CD4-positive, CD25-positive, alpha-beta regulatory T cell (primary cell): ENCODE measurements around the gene FARP1. TPM values are rescaled to one million over a fixed set of nuclear protein-coding genes. Genes with fewer than 3 reads are reported as not detected.
"Not testable (repeated sequence)": the region's sequence is repeated elsewhere in the genome, so short reads cannot be mapped to it uniquely, and the experiment has no call there.

Experiments used
- ATAC-seq, 2 donors: fragments of 150-1000 bp; cut with Tn5 transposase; one replicate each; pipeline ENCODE4 v1.10.0; 2021; ENCODE audit warnings: low read depth in 2 of 2, moderate number of reproducible peaks in 2 of 2, moderate library complexity in 1 of 2
- DNase-seq, 3 donors: peaks; one replicate each; pipeline versions ENCODE4 v3.0.0 to v3.0.0-alpha.2; 2012 to 2022; ENCODE audit warnings: mixed read lengths in 1 of 3
- H3K27ac ChIP-seq: one replicate; pipeline ENCODE4 v1.7.0; 2013; ENCODE audit warnings: mild to moderate bottlenecking, low read length; ENCODE audit not compliant: insufficient read depth, poor library complexity, severe bottlenecking
- H3K27me3 ChIP-seq: one replicate; pipeline ENCODE4 v1.7.0; 2013; ENCODE audit warnings: low read length; ENCODE audit not compliant: control insufficient read depth, insufficient read depth
- H3K36me3 ChIP-seq: one replicate; pipeline ENCODE4 v1.7.0; 2013; ENCODE audit warnings: mild to moderate bottlenecking, low read length, moderate library complexity; ENCODE audit not compliant: control insufficient read depth, insufficient read depth
- H3K4me1 ChIP-seq: 2 replicates; pipeline ENCODE4 v1.7.0; 2013; ENCODE audit warnings: mild to moderate bottlenecking, low read length; ENCODE audit not compliant: insufficient read depth, control insufficient read depth, poor library complexity, severe bottlenecking
- H3K4me3 ChIP-seq: one replicate; pipeline ENCODE4 v1.7.0; 2013; ENCODE audit warnings: low read depth, mild to moderate bottlenecking, low read length, moderate library complexity
- H3K9me3 ChIP-seq, 2 experiments: 1 replicate in 1 of 2; 2 replicates in 1 of 2; pipeline ENCODE4 v1.7.0; 2013; ENCODE audit warnings: low read length in 2 of 2, mild to moderate bottlenecking in 1 of 2, moderate library complexity in 1 of 2; ENCODE audit not compliant: control insufficient read depth in 2 of 2
- H3K27ac Mint-ChIP-seq, 3 donors: one replicate each; pipeline ENCODE4 v1.8.0; 2020 to 2022; ENCODE audit warnings: mild to moderate bottlenecking in 3 of 3, mixed read lengths in 3 of 3, moderate library complexity in 2 of 3
- H3K27me3 Mint-ChIP-seq: one replicate; pipeline ENCODE4 v1.8.0; 2022; ENCODE audit warnings: mild to moderate bottlenecking, mixed read lengths
- H3K36me3 Mint-ChIP-seq: one replicate; pipeline ENCODE4 v1.8.0; 2020; ENCODE audit warnings: mixed read lengths
- H3K4me1 Mint-ChIP-seq, 4 donors: one replicate each; pipeline ENCODE4 v1.8.0; 2020 to 2022; ENCODE audit warnings: mixed read lengths in 4 of 4, mild to moderate bottlenecking in 1 of 4
- H3K4me3 Mint-ChIP-seq, 4 donors: one replicate each; pipeline ENCODE4 v1.8.0; 2020 to 2022; ENCODE audit warnings: mild to moderate bottlenecking in 4 of 4, mixed read lengths in 4 of 4, moderate library complexity in 3 of 4
- H3K9me3 Mint-ChIP-seq, 7 donors: one replicate each; pipeline ENCODE4 v1.8.0; 2020 to 2022; ENCODE audit warnings: mixed read lengths in 7 of 7, mild to moderate bottlenecking in 3 of 7, moderate library complexity in 2 of 7
- polyA plus RNA-seq, 4 donors: library from polyadenylated mRNA; unstranded; fragments of 300-500 nt; fragmentation: Illumina TruSeq; gene quantifications; one replicate each; pipeline ENCODE4 v1.2.3, GENCODE V29; 2021
- total RNA-seq: library from RNA; stranded (reverse); gene quantifications from one replicate; pipeline ENCODE4 v1.2.3, GENCODE V29; 2022

The FARP1 gene
- total and polyA plus RNA-seq, 5 donors from 2014 or later, result 0.25 to 0.79 (median 0.46) TPM

- Mint-ChIP-seq H3K9me3 (no peaks in the 10 kb centered on the region), H3K4me3 (no peak overlapping the region), H3K4me1 (no peaks in the 10 kb centered on the region), H3K36me3 (no peaks in the 10 kb centered on the region), H3K27ac (no peak overlapping the region), H3K27me3 (peaks cover 15% of the 10 kb centered on the region)
- no peak overlapping the region for H3K4me3 ChIP-seq
- no peaks in the 10 kb centered on the region for H3K27me3 ChIP-seq
- no peaks in the 10 kb centered on the region for H3K36me3 ChIP-seq
- DNase-seq (no peak), ATAC-seq (no peak)
- H3K27ac ChIP-seq, result no peak overlapping the region
- H3K4me1 ChIP-seq, result no peaks in the 10 kb centered on the region
- no peaks in the 10 kb centered on the region for H3K9me3 ChIP-seq
These were observed 221.8 kb downstream of the FARP1 start for GRCh38 chr13:98364647-98365046.

GRCh38 chr13:98365302-98365701 lies 222.4 kb downstream of the FARP1 start:
- Histone ChIP-seq H3K36me3 (no peaks in the 10 kb centered on the region), H3K4me1 (no peaks in the 10 kb centered on the region), H3K4me3 (no peak overlapping the region), H3K27me3 (no peaks in the 10 kb centered on the region), H3K27ac (no peak overlapping the region), H3K9me3 (no peaks in the 10 kb centered on the region)
- DNase-seq (no peak), ATAC-seq (no peak)
- Mint-ChIP-seq H3K9me3 (no peaks in the 10 kb centered on the region), H3K36me3 (no peaks in the 10 kb centered on the region), H3K27ac (no peak overlapping the region), H3K4me1 (no peaks in the 10 kb centered on the region), H3K27me3 (peaks cover 15% of the 10 kb centered on the region), H3K4me3 (no peak overlapping the region)

GRCh38 chr13:98366010-98366409 lies 223.1 kb downstream of the FARP1 start:
- DNase-seq (no peak), ATAC-seq (no peak)
- no peaks in the 10 kb centered on the region for H3K4me1 ChIP-seq
- H3K27ac ChIP-seq, result no peak overlapping the region
- H3K27me3 Mint-ChIP-seq, result peaks cover 15% of the 10 kb centered on the region
- no peaks in the 10 kb centered on the region for H3K9me3 Mint-ChIP-seq
- no peaks in the 10 kb centered on the region for H3K4me1 Mint-ChIP-seq
- no peaks in the 10 kb centered on the region for H3K36me3 ChIP-seq
- H3K4me3 ChIP-seq, result no peak overlapping the region
- H3K4me3 Mint-ChIP-seq, result no peak overlapping the region
- H3K27me3 ChIP-seq, result no peaks in the 10 kb centered on the region
- no peaks in the 10 kb centered on the region for H3K9me3 ChIP-seq
- no peak overlapping the region for H3K27ac Mint-ChIP-seq
- H3K36me3 Mint-ChIP-seq, result no peaks in the 10 kb centered on the region

GRCh38 chr13:98366443-98366842 lies 223.5 kb downstream of the FARP1 start:
- no peaks in the 10 kb centered on the region for H3K4me1 Mint-ChIP-seq

GRCh38 chr13:98366959-98367358 lies 224.1 kb downstream of the FARP1 start:
- H3K4me1 Mint-ChIP-seq, result no peaks in the 10 kb centered on the region

More at GRCh38 chr13:98366443-98366842, 223.5 kb downstream of the FARP1 start:
- no peak overlapping the region for H3K27ac ChIP-seq
- H3K4me3 ChIP-seq, result no peak overlapping the region
- no peaks in the 10 kb centered on the region for H3K36me3 Mint-ChIP-seq
- ATAC-seq, result no peak
- no peak overlapping the region for H3K27ac Mint-ChIP-seq
- H3K4me3 Mint-ChIP-seq, result no peak overlapping the region
- no peaks in the 10 kb centered on the region for H3K27me3 ChIP-seq
- no peak for DNase-seq
- H3K27me3 Mint-ChIP-seq, result peaks cover 15% of the 10 kb centered on the region
- no peaks in the 10 kb centered on the region for H3K4me1 ChIP-seq
- no peaks in the 10 kb centered on the region for H3K36me3 ChIP-seq
- no peaks in the 10 kb centered on the region for H3K9me3 ChIP-seq
- no peaks in the 10 kb centered on the region for H3K9me3 Mint-ChIP-seq

GRCh38 chr13:98368019-98368418 lies 225.1 kb downstream of the FARP1 start:
- H3K9me3 Mint-ChIP-seq, result peaks cover 0 to 2% (median 0%) of the 10 kb centered on the region in 7 donors
- Histone ChIP-seq H3K27ac (no peak overlapping the region), H3K4me3 (no peak overlapping the region), H3K4me1 (no peaks in the 10 kb centered on the region), H3K9me3 (no peaks in the 10 kb centered on the region), H3K36me3 (no peaks in the 10 kb centered on the region), H3K27me3 (no peaks in the 10 kb centered on the region)
- no peaks in the 10 kb centered on the region for H3K4me1 Mint-ChIP-seq
- ATAC-seq (no peak), DNase-seq (no peak)
- H3K27me3 Mint-ChIP-seq, result peaks cover 12% of the 10 kb centered on the region
- H3K27ac Mint-ChIP-seq, result no peak overlapping the region
- H3K4me3 Mint-ChIP-seq, result no peak overlapping the region
- no peaks in the 10 kb centered on the region for H3K36me3 Mint-ChIP-seq

More at GRCh38 chr13:98366959-98367358, 224.1 kb downstream of the FARP1 start:
- H3K27me3 ChIP-seq, result no peaks in the 10 kb centered on the region
- ATAC-seq (no peak), DNase-seq (no peak)
- Mint-ChIP-seq H3K4me3 (no peak overlapping the region), H3K27ac (no peak overlapping the region), H3K27me3 (peaks cover 15% of the 10 kb centered on the region), H3K9me3 (no peaks in the 10 kb centered on the region), H3K36me3 (no peaks in the 10 kb centered on the region)
- no peak overlapping the region for H3K4me3 ChIP-seq
- no peaks in the 10 kb centered on the region for H3K36me3 ChIP-seq
- no peaks in the 10 kb centered on the region for H3K9me3 ChIP-seq
- H3K4me1 ChIP-seq, result no peaks in the 10 kb centered on the region
- H3K27ac ChIP-seq, result no peak overlapping the region

- H3K4me3 Mint-ChIP-seq, H3K4me1 Mint-ChIP-seq, H3K27ac Mint-ChIP-seq, H3K4me1 ChIP-seq, H3K9me3 ChIP-seq, H3K27me3 ChIP-seq, H3K27me3 Mint-ChIP-seq, H3K27ac ChIP-seq, DNase-seq, H3K36me3 Mint-ChIP-seq, ATAC-seq, H3K36me3 ChIP-seq, H3K4me3 ChIP-seq, H3K9me3 Mint-ChIP-seq: not testable (repeated sequence)
These were observed 226.6 kb downstream of the FARP1 start for GRCh38 chr13:98369520-98369919.

GRCh38 chr13:98370261-98370660 lies 227.4 kb downstream of the FARP1 start:
- no peaks in the 10 kb centered on the region for H3K4me1 Mint-ChIP-seq
- H3K4me3 Mint-ChIP-seq, result no peak overlapping the region
- Histone ChIP-seq H3K4me3 (no peak overlapping the region), H3K36me3 (no peaks in the 10 kb centered on the region), H3K9me3 (no peaks in the 10 kb centered on the region), H3K4me1 (no peaks in the 10 kb centered on the region), H3K27ac (no peak overlapping the region), H3K27me3 (no peaks in the 10 kb centered on the region)
- H3K36me3 Mint-ChIP-seq, result no peaks in the 10 kb centered on the region
- no peak overlapping the region for H3K27ac Mint-ChIP-seq
- H3K27me3 Mint-ChIP-seq, result peaks cover 8% of the 10 kb centered on the region
- DNase-seq (no peak), ATAC-seq (no peak)
- peaks cover 0 to 3% (median 1%) of the 10 kb centered on the region in 7 donors for H3K9me3 Mint-ChIP-seq
